Measurements from ENCODE around the gene PTPRM. TPM values are rescaled to one million over a fixed set of nuclear protein-coding genes. Genes with fewer than 3 reads are reported as not detected.

Gene PTPRM
- total RNA-seq, 1 experiment from 2014 or later, result 14.5 TPM

DNA sequence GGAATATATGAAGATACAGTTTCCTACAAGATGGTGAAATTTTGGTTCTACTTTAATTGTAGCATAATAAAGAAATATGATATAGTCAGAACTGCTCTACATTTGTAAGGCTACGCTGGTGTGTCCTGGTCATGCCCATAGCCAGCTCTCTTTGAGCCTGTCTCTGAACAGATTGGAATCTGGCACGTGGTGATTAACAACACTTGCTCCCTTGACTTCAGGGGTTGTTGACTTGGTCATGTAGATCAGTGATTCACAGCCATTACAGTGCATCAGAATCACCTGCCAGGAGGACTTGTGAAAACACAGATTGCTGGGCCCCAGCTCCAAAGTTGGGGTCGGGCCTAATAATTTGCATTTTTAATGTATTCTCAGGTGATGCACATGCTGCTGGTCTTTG, 80.4 kb downstream of the PTPRM start:
- ATAC-seq (no peak), DNase-seq (ENCODE audit: low read depth, low spot score) (no peak)
- Histone ChIP-seq H3K27ac (ENCODE audit: low read depth, low read length) (no peak overlapping the region), H4K20me1 (ENCODE audit: insufficient read depth) (no peaks in the 10 kb centered on the region), H3K79me2 (ENCODE audit: insufficient read depth, low read length) (no peaks in the 10 kb centered on the region), H3K9me2 (ENCODE audit: insufficient read depth) (no peaks in the 10 kb centered on the region), H3K4me1 (ENCODE audit: control insufficient read depth in 1 of 2, insufficient read depth in 2 of 2, low read length in 2 of 2) (no peaks in the 10 kb centered on the region), H3K4me3 (replicated peaks in 1 of 2; ENCODE audit: low read depth in 1 of 2, low read length in 2 of 2) (no peak overlapping the region), H3K9me3 (ENCODE audit: control insufficient read depth in 1 of 2, insufficient read depth in 1 of 2, low read depth in 1 of 2, low read length in 2 of 2) (no peaks in the 10 kb centered on the region), H3K4me2 (ENCODE audit: low read length) (no peak overlapping the region), H2AFZ (ENCODE audit: low read depth, low read length, poor library complexity, severe bottlenecking) (no peak overlapping the region), H3K27me3 (ENCODE audit: insufficient read depth, low read length) (no peaks in the 10 kb centered on the region), H3K9ac (ENCODE audit: low read length) (no peak overlapping the region), H3K36me3 (ENCODE audit: control insufficient read depth in 1 of 2, insufficient read depth in 2 of 2, low read length in 2 of 2) (no peaks in the 10 kb centered on the region)
- intact Hi-C loops (cut with micrococcal nuclease), result no loop called here
- ChIA-PET RAD21 (ENCODE audit: low non-redundant PET in 1 of 2, low total read pairs in 2 of 2, uncharacterized antibody in 2 of 2, unreplicated experiment in 2 of 2) (no interaction called here), CTCF (no interaction called here), POLR2A (no interaction called here)
- no TSS peak for BruUV-seq (replicated peaks)
- no peak for TF ChIP-seq CBX3 (IDR thresholded peaks at IDR 0.05; ENCODE audit: low read depth)
- no peak for TF ChIP-seq FOSL1 (IDR thresholded peaks at IDR 0.05; ENCODE audit: low read depth)
- TF ChIP-seq, protein P1, sequence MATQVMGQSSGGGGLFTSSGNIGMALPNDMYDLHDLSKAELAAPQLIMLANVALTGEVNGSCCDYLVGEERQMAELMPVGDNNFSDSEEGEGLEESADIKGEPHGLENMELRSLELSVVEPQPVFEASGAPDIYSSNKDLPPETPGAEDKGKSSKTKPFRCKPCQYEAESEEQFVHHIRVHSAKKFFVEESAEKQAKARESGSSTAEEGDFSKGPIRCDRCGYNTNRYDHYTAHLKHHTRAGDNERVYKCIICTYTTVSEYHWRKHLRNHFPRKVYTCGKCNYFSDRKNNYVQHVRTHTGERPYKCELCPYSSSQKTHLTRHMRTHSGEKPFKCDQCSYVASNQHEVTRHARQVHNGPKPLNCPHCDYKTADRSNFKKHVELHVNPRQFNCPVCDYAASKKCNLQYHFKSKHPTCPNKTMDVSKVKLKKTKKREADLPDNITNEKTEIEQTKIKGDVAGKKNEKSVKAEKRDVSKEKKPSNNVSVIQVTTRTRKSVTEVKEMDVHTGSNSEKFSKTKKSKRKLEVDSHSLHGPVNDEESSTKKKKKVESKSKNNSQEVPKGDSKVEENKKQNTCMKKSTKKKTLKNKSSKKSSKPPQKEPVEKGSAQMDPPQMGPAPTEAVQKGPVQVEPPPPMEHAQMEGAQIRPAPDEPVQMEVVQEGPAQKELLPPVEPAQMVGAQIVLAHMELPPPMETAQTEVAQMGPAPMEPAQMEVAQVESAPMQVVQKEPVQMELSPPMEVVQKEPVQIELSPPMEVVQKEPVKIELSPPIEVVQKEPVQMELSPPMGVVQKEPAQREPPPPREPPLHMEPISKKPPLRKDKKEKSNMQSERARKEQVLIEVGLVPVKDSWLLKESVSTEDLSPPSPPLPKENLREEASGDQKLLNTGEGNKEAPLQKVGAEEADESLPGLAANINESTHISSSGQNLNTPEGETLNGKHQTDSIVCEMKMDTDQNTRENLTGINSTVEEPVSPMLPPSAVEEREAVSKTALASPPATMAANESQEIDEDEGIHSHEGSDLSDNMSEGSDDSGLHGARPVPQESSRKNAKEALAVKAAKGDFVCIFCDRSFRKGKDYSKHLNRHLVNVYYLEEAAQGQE (IDR thresholded peaks at IDR 0.05; ENCODE audit: low read depth), result no peak
- TF ChIP-seq ZFX (IDR thresholded peaks at IDR 0.05), result no peak
- no peak for TF ChIP-seq EZH2 (IDR thresholded peaks at IDR 0.05)
- TF ChIP-seq POLR2AphosphoS5 (IDR thresholded peaks at IDR 0.05; ENCODE audit: low read depth, low read length), result no peak
- TF ChIP-seq ZNF274 (IDR thresholded peaks at IDR 0.05; ENCODE audit: low read depth, low read length), result no peak
- TF ChIP-seq ATF3 (IDR thresholded peaks at IDR 0.05), result no peak
- TF ChIP-seq POLR2A (IDR thresholded peaks at IDR 0.05; ENCODE audit: borderline replicate concordance, extremely low read depth, insufficient read depth, insufficient read length), result no peak
- no peak for TF ChIP-seq RAD21 (IDR thresholded peaks at IDR 0.05; ENCODE audit: low read depth)
- TF ChIP-seq ZBTB33 (IDR thresholded peaks at IDR 0.05; ENCODE audit: extremely low read depth, insufficient replicate concordance, low read length), result no peak
- TF ChIP-seq MAX (IDR thresholded peaks at IDR 0.05), result no peak
- no peak for TF ChIP-seq CEBPB (IDR thresholded peaks at IDR 0.05; ENCODE audit: low read depth)
- TF ChIP-seq EZH2phosphoT487 (IDR thresholded peaks at IDR 0.05; ENCODE audit: borderline replicate concordance), result no peak
- TF ChIP-seq EGR1 (IDR thresholded peaks at IDR 0.05; ENCODE audit: low read depth), result no peak
- no peak for TF ChIP-seq YY1 (IDR thresholded peaks at IDR 0.05; ENCODE audit: extremely low read depth, insufficient replicate concordance, low read depth, low read length)
- TF ChIP-seq, protein P2, sequence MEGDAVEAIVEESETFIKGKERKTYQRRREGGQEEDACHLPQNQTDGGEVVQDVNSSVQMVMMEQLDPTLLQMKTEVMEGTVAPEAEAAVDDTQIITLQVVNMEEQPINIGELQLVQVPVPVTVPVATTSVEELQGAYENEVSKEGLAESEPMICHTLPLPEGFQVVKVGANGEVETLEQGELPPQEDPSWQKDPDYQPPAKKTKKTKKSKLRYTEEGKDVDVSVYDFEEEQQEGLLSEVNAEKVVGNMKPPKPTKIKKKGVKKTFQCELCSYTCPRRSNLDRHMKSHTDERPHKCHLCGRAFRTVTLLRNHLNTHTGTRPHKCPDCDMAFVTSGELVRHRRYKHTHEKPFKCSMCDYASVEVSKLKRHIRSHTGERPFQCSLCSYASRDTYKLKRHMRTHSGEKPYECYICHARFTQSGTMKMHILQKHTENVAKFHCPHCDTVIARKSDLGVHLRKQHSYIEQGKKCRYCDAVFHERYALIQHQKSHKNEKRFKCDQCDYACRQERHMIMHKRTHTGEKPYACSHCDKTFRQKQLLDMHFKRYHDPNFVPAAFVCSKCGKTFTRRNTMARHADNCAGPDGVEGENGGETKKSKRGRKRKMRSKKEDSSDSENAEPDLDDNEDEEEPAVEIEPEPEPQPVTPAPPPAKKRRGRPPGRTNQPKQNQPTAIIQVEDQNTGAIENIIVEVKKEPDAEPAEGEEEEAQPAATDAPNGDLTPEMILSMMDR (IDR thresholded peaks at IDR 0.05 in 2 of 3, conservative IDR thresholded peaks at IDR 0.05 in 1 of 3; ENCODE audit: borderline replicate concordance in 1 of 3, insufficient read depth in 1 of 3, low read depth in 2 of 3, low read length in 2 of 3), result no peak
- no peak for TF ChIP-seq JUND (IDR thresholded peaks at IDR 0.05)
- TF ChIP-seq TCF7L2 (IDR thresholded peaks at IDR 0.05; ENCODE audit: borderline replicate concordance, extremely low read depth, insufficient read depth, insufficient read length), result no peak
- TF ChIP-seq SIN3A (IDR thresholded peaks at IDR 0.05; ENCODE audit: low read depth), result no peak

Data from HCT116 (cell line).